GM12878 (cell line): Measurements from ENCODE around the gene C1QTNF3.

Source experiments
- POLR2AphosphoS5 ChIP-seq: IDR thresholded peaks from 2 replicates; pipeline ENCODE4 v1.6.1; 2011; ENCODE audit warnings: mild to moderate bottlenecking, low read length, inconsistent platforms
- TAF1 ChIP-seq: IDR thresholded peaks from 2 replicates; pipeline ENCODE4 v1.6.1; 2011; ENCODE audit warnings: mild to moderate bottlenecking, low read depth, low read length, borderline replicate concordance
- TF ChIP-seq, protein P1 (sequence below), 3 experiments: IDR thresholded peaks in 2 of 3; conservative IDR thresholded peaks in 1 of 3; 2 replicates each; pipeline ENCODE4 v1.5.1; 2011; ENCODE audit warnings: low read depth in 3 of 3, low read length in 3 of 3, mild to moderate bottlenecking in 3 of 3, control low read depth in 2 of 3, moderate library complexity in 2 of 3, inconsistent platforms in 1 of 3, mixed read lengths in 1 of 3; ENCODE audit not compliant: control insufficient read depth in 2 of 3, insufficient read depth in 1 of 3; ENCODE audit errors: extremely low read depth in 1 of 3

DNA sequence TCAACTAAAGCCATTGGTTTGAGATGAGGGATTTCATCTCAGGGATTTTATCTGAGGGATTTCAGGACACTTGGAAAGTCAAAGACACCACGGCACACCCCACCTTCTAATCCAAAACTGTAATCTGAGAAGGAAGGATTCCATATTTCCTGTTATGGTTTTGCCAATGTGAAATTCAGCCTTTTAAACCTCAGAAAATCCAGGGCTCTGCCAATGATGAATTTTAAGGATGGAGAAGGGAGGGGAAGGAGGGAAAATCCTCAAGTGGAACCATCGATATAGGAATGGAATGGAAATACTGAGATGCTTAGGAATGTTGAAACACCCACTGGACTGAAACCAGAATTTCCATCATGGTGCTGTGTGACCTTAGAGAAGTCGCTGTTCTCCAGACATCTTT lies 5.3 kb downstream of the C1QTNF3 start:
- TF ChIP-seq POLR2AphosphoS5 (no peak), TAF1 (no peak)
- TF ChIP-seq, protein P1, sequence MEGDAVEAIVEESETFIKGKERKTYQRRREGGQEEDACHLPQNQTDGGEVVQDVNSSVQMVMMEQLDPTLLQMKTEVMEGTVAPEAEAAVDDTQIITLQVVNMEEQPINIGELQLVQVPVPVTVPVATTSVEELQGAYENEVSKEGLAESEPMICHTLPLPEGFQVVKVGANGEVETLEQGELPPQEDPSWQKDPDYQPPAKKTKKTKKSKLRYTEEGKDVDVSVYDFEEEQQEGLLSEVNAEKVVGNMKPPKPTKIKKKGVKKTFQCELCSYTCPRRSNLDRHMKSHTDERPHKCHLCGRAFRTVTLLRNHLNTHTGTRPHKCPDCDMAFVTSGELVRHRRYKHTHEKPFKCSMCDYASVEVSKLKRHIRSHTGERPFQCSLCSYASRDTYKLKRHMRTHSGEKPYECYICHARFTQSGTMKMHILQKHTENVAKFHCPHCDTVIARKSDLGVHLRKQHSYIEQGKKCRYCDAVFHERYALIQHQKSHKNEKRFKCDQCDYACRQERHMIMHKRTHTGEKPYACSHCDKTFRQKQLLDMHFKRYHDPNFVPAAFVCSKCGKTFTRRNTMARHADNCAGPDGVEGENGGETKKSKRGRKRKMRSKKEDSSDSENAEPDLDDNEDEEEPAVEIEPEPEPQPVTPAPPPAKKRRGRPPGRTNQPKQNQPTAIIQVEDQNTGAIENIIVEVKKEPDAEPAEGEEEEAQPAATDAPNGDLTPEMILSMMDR (IDR thresholded peaks at IDR 0.05 in 2 of 3, conservative IDR thresholded peaks at IDR 0.05 in 1 of 3; ENCODE audit: control insufficient read depth in 2 of 3, extremely low read depth in 1 of 3, insufficient read depth in 1 of 3, low read depth in 3 of 3, low read length in 3 of 3): no peak
